Measurements from ENCODE around the gene NAA50. TPM values are rescaled to one million over a fixed set of nuclear protein-coding genes. Genes with fewer than 3 reads are reported as not detected.
A peak's percentile ranks its signal among the peaks of the same experiment; 100 is the strongest.

NAA50 gene
- total RNA-seq, 2 experiments from 2014 or later: 87.7 to 91.1 TPM

GRCh38 chr3:113736548-113737089 lies 9.4 kb downstream of the NAA50 start:
- CTCF ChIA-PET: interaction anchor here (0.6 to 2.0 kb wide), 20 partner anchors 9 to 422 kb away, joined by 3 to 29 read pairs (median 4); partner anchors contain the start of genes ATP6V1A, NAA50 and SPICE1
- no peak overlapping the region for H3K4me3 Mint-ChIP-seq
- no peaks in the 10 kb centered on the region for H3K9me3 Mint-ChIP-seq
- H3K27me3 Mint-ChIP-seq (ENCODE audit: low read depth): no peaks in the 10 kb centered on the region
- peaks cover 65% of the 10 kb centered on the region for H3K4me1 Mint-ChIP-seq (ENCODE audit: low read depth)
- peak overlapping the region; percentile 56 for H3K27ac Mint-ChIP-seq
- H3K36me3 Mint-ChIP-seq (ENCODE audit: low read depth): peaks cover 2% of the 10 kb centered on the region
- intact Hi-C loops (cut with micrococcal nuclease): loop anchor here (1.0 to 5.0 kb wide), 7 partner anchors 9 to 682 kb away; partner anchors contain the start of genes GRAMD1C and USF3
- DNase-seq: no peak

- no peak overlapping the region for H3K4me3 Mint-ChIP-seq
- peaks cover 7% of the 10 kb centered on the region for H3K36me3 Mint-ChIP-seq (ENCODE audit: low read depth)
- DNase-seq: no peak
- no peaks in the 10 kb centered on the region for H3K27me3 Mint-ChIP-seq (ENCODE audit: low read depth)
- H3K27ac Mint-ChIP-seq: no peak overlapping the region
- intact Hi-C loops (cut with micrococcal nuclease): no loop called here
- H3K9me3 Mint-ChIP-seq: no peaks in the 10 kb centered on the region
- peaks cover 33% of the 10 kb centered on the region for H3K4me1 Mint-ChIP-seq (ENCODE audit: low read depth)
- CTCF ChIA-PET: interaction anchor here (0.6 to 1.5 kb wide), 3 partner anchors 9 to 106 kb away, joined by 3 to 5 read pairs (median 3); no protein-coding TSS in a partner anchor
These were observed 14.4 kb downstream of the NAA50 start for GRCh38 chr3:113731694-113732093.

- DNase-seq: no peak
- CTCF ChIA-PET: interaction anchor here (0.9 kb wide), 1 partner anchor 15 kb away, joined by 3 read pairs; no protein-coding TSS in a partner anchor
- intact Hi-C loops (cut with micrococcal nuclease): no loop called here
- Mint-ChIP-seq H3K27me3 (ENCODE audit: low read depth) (no peaks in the 10 kb centered on the region), H3K27ac (no peak overlapping the region), H3K4me1 (ENCODE audit: low read depth) (peaks cover 30% of the 10 kb centered on the region), H3K36me3 (ENCODE audit: low read depth) (peaks cover 9% of the 10 kb centered on the region), H3K9me3 (no peaks in the 10 kb centered on the region), H3K4me3 (no peak overlapping the region)
These were observed 15.5 kb downstream of the NAA50 start for GRCh38 chr3:113730550-113730949.

- Mint-ChIP-seq H3K4me1 (ENCODE audit: low read depth) (peaks cover 20% of the 10 kb centered on the region), H3K27me3 (ENCODE audit: low read depth) (no peaks in the 10 kb centered on the region), H3K36me3 (ENCODE audit: low read depth) (peaks cover 16% of the 10 kb centered on the region), H3K4me3 (no peak overlapping the region), H3K9me3 (no peaks in the 10 kb centered on the region), H3K27ac (no peak overlapping the region)
- CTCF ChIA-PET: interaction anchor here (0.8 to 3.0 kb wide), 2 partner anchors 8 to 30 kb away, joined by 3 to 16 read pairs; no protein-coding TSS in a partner anchor
- intact Hi-C loops (cut with micrococcal nuclease): no loop called here
- DNase-seq: no peak
These were observed 17.4 kb downstream of the NAA50 start for GRCh38 chr3:113728661-113729060.

- CTCF ChIA-PET: interaction anchor here (0.6 to 1.5 kb wide), 3 partner anchors 9 to 123 kb away, joined by 3 to 7 read pairs (median 4); no protein-coding TSS in a partner anchor
- no peak for DNase-seq
- Mint-ChIP-seq H3K27me3 (ENCODE audit: low read depth) (no peaks in the 10 kb centered on the region), H3K27ac (no peak overlapping the region), H3K4me1 (ENCODE audit: low read depth) (peaks cover 17% of the 10 kb centered on the region), H3K36me3 (ENCODE audit: low read depth) (peaks cover 37% of the 10 kb centered on the region), H3K4me3 (no peak overlapping the region), H3K9me3 (no peaks in the 10 kb centered on the region)
- intact Hi-C loops (cut with micrococcal nuclease): no loop called here
These were observed 24.4 kb downstream of the NAA50 start for GRCh38 chr3:113721636-113722035.

- no peak overlapping the region for H3K4me3 Mint-ChIP-seq
- H3K27ac Mint-ChIP-seq: no peak overlapping the region
- peaks cover 15% of the 10 kb centered on the region for H3K4me1 Mint-ChIP-seq (ENCODE audit: low read depth)
- intact Hi-C loops (cut with micrococcal nuclease): no loop called here
- DNase-seq: no peak
- CTCF ChIA-PET: interaction anchor here (0.6 to 1.6 kb wide), 2 partner anchors 25 to 93 kb away, joined by 4 to 6 read pairs; no protein-coding TSS in a partner anchor
- H3K36me3 Mint-ChIP-seq (ENCODE audit: low read depth): peaks cover 37% of the 10 kb centered on the region
- H3K9me3 Mint-ChIP-seq: no peaks in the 10 kb centered on the region
- no peaks in the 10 kb centered on the region for H3K27me3 Mint-ChIP-seq (ENCODE audit: low read depth)
These were observed 26.3 kb downstream of the NAA50 start for GRCh38 chr3:113719758-113720157.

GRCh38 chr3:113719294-113719693 lies 26.8 kb downstream of the NAA50 start:
- Mint-ChIP-seq H3K4me1 (ENCODE audit: low read depth) (peaks cover 15% of the 10 kb centered on the region), H3K36me3 (ENCODE audit: low read depth) (peaks cover 36% of the 10 kb centered on the region), H3K9me3 (no peaks in the 10 kb centered on the region), H3K4me3 (no peak overlapping the region), H3K27me3 (ENCODE audit: low read depth) (no peaks in the 10 kb centered on the region), H3K27ac (no peak overlapping the region)
- CTCF ChIA-PET: interaction anchor here (0.6 to 1.6 kb wide), 2 partner anchors 26 to 94 kb away, joined by 4 to 6 read pairs; no protein-coding TSS in a partner anchor
- intact Hi-C loops (cut with micrococcal nuclease): no loop called here
- no peak for DNase-seq

GRCh38 chr3:113717818-113718217 lies 28.2 kb downstream of the NAA50 start:
- intact Hi-C loops (cut with micrococcal nuclease): no loop called here
- H3K27me3 Mint-ChIP-seq (ENCODE audit: low read depth): no peaks in the 10 kb centered on the region
- no peak overlapping the region for H3K4me3 Mint-ChIP-seq
- H3K36me3 Mint-ChIP-seq (ENCODE audit: low read depth): peaks cover 28% of the 10 kb centered on the region
- CTCF ChIA-PET: interaction anchor here (1.7 to 1.9 kb wide), 2 partner anchors 19 to 28 kb away, joined by 4 to 5 read pairs; no protein-coding TSS in a partner anchor
- DNase-seq: no peak
- no peaks in the 10 kb centered on the region for H3K9me3 Mint-ChIP-seq
- H3K27ac Mint-ChIP-seq: peak overlapping the region; percentile 46
- peaks cover 13% of the 10 kb centered on the region for H3K4me1 Mint-ChIP-seq (ENCODE audit: low read depth)

- Mint-ChIP-seq H3K4me3 (no peak overlapping the region), H3K36me3 (ENCODE audit: low read depth) (peaks cover 28% of the 10 kb centered on the region), H3K4me1 (ENCODE audit: low read depth) (peaks cover 14% of the 10 kb centered on the region), H3K27me3 (ENCODE audit: low read depth) (peaks cover 1% of the 10 kb centered on the region), H3K27ac (no peak overlapping the region), H3K9me3 (no peaks in the 10 kb centered on the region)
- CTCF ChIA-PET: interaction anchor here (1.7 to 1.9 kb wide), 2 partner anchors 19 to 28 kb away, joined by 4 to 5 read pairs; no protein-coding TSS in a partner anchor
- no peak for DNase-seq
- intact Hi-C loops (cut with micrococcal nuclease): no loop called here
These were observed 28.7 kb downstream of the NAA50 start for GRCh38 chr3:113717308-113717707.

GRCh38 chr3:113714702-113715101 lies 31.3 kb downstream of the NAA50 start:
- H3K9me3 Mint-ChIP-seq: no peaks in the 10 kb centered on the region
- intact Hi-C loops (cut with micrococcal nuclease): no loop called here
- DNase-seq: no peak
- no peak overlapping the region for H3K27ac Mint-ChIP-seq
- H3K27me3 Mint-ChIP-seq (ENCODE audit: low read depth): peaks cover 6% of the 10 kb centered on the region
- peaks cover 13% of the 10 kb centered on the region for H3K4me1 Mint-ChIP-seq (ENCODE audit: low read depth)
- H3K36me3 Mint-ChIP-seq (ENCODE audit: low read depth): peaks cover 14% of the 10 kb centered on the region
- CTCF ChIA-PET: interaction anchor here (1.2 kb wide), 1 partner anchor 137 kb away, joined by 3 read pairs; no protein-coding TSS in a partner anchor
- H3K4me3 Mint-ChIP-seq: no peak overlapping the region

- no peak for DNase-seq
- intact Hi-C loops (cut with micrococcal nuclease): no loop called here
- H3K27ac Mint-ChIP-seq: no peak overlapping the region
- H3K4me1 Mint-ChIP-seq (ENCODE audit: low read depth): peaks cover 2% of the 10 kb centered on the region
- H3K4me3 Mint-ChIP-seq: no peak overlapping the region
- peaks cover 4% of the 10 kb centered on the region for H3K36me3 Mint-ChIP-seq (ENCODE audit: low read depth)
- CTCF ChIA-PET: interaction anchor here (0.6 kb wide), 1 partner anchor 9 kb away, joined by 3 read pairs; no protein-coding TSS in a partner anchor
- no peaks in the 10 kb centered on the region for H3K9me3 Mint-ChIP-seq
- H3K27me3 Mint-ChIP-seq (ENCODE audit: low read depth): peaks cover 13% of the 10 kb centered on the region
These were observed 33.9 kb downstream of the NAA50 start for GRCh38 chr3:113712129-113712528.

GRCh38 chr3:113707835-113708234 lies 38.2 kb downstream of the NAA50 start:
- H3K27me3 Mint-ChIP-seq (ENCODE audit: low read depth): peaks cover 14% of the 10 kb centered on the region
- intact Hi-C loops (cut with micrococcal nuclease): no loop called here
- H3K4me3 Mint-ChIP-seq: no peak overlapping the region
- CTCF ChIA-PET: interaction anchor here (0.6 to 0.7 kb wide), 2 partner anchors 13 to 130 kb away, joined by 3 to 5 read pairs; no protein-coding TSS in a partner anchor
- H3K4me1 Mint-ChIP-seq (ENCODE audit: low read depth): peaks cover 2% of the 10 kb centered on the region
- DNase-seq: no peak
- H3K36me3 Mint-ChIP-seq (ENCODE audit: low read depth): no peaks in the 10 kb centered on the region
- no peaks in the 10 kb centered on the region for H3K9me3 Mint-ChIP-seq
- H3K27ac Mint-ChIP-seq: no peak overlapping the region
